NCI-H2227 (cell line): ENCODE results near the gene OR5A1.
"Not testable (repeated sequence)": the region's sequence is repeated elsewhere in the genome, so short reads cannot be mapped to it uniquely, and the experiment has no call there.

Experiments used
- DNase-seq: peaks from one replicate; lab custom pipeline; 2025; ENCODE audit not compliant: unreplicated experiment; lab: John Stamatoyannopoulos, UW

OR5A1 gene

DNA sequence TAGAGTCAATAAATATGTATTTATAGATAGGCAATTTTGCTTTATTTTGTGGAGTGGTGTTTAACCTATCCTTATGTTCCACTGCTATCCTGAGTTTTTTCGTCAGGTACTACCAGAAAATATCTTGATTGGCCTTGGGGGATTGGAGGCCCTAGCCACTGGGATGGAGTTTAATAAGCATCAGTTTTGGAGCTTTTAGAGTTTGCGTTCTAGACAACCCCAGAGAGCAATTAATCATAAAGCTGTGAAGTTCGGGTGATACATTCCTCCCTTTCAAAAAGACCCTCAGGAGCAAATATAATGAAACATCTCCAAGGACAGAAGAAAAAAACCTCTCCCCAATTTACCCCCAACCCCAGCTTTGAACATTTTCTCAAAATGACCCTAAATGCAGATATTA is at the start of gene OR5A1:
Gene OR5A1, plus strand, starts transcription at position 301 of the 400 bp plus-strand sequence. CDS start 6,700 bp downstream, outside the sequence.
- DNase-seq = no peak

- DNase-seq = no peak
These were observed 42.1 kb upstream of the OR5A1 start for GRCh38 chr11:59394186-59394585.

DNA sequence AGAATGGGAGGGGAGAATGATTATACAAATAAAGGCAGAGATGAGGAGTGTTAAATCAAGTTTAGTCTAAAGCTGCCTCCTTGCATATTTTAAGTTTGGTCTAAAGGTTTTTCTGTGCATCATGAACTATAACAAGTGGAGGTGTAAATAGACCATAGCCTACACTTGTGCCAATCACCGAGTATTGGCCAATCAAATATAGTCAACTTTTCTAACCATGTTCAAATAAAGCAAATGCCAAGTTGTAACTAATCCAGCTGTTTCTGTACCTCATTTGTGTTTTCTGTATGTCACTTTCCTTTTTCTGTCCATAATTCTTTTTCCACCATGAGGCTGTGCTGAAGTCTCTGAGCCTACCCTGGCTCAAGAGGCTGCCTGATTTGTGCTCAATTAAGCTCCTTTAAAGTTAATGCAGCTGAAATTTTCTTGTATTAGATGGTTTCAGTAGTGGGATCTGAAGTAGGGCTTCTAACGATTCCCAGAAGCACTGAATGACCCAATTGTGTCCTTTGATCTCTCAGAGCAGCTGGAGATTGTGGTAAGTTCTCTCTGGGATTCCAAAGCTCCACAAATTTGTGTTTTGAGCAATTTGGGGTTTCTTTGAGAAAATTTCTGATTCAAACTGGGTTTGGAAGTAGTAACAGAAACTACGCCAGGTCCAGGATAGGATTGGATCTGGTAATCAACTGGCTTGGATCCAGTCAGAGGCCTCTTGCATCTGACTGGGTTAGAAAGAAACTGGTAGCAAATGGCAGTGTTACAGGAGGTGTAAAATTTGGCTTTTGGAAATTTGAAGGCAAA is 35.6 kb upstream of the OR5A1 start:
- DNase-seq = no peak

GRCh38 chr11:59401262-59401552 is 35.1 kb upstream of the OR5A1 start:
- DNase-seq = no peak

DNA sequence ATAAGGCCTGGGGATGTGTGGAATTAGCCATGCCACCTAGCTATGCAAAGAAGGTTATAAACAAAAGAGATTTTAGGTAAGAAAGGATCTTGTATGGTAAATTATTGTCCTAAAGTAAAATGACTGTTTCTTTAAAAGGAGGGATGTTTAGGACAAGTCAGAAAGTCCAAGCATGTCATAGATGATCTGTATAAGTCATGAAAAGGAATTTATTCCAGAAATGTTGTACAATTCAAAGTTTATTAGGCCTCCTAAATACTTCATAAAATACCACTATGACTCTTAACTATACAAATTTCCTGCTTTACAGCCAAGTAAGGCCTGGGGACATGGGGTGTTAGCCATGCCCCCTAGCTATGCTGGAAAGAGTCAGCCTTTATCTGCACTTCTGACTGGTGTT is 32.7 kb upstream of the OR5A1 start:
- no peak for DNase-seq

DNA sequence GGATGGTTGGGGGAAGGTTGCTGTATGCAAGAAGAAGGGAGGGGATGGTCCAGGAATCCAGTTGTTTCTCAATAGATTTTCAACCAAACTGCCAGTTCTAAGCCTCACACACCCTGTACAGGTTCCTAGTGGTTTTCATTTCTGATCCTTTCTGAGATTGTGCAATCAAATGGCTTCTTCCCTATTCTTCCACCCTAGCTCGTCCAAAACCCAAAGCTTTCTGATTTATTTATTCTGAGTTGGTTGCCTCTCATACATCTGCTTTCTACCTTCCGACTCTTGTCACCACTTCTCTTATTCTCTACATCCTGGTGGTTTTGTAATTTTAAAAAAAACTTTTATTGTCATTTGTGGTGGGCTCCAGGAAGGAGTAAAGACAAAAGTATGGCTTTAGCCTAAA is 22.6 kb upstream of the OR5A1 start:
- DNase-seq = no peak

DNA sequence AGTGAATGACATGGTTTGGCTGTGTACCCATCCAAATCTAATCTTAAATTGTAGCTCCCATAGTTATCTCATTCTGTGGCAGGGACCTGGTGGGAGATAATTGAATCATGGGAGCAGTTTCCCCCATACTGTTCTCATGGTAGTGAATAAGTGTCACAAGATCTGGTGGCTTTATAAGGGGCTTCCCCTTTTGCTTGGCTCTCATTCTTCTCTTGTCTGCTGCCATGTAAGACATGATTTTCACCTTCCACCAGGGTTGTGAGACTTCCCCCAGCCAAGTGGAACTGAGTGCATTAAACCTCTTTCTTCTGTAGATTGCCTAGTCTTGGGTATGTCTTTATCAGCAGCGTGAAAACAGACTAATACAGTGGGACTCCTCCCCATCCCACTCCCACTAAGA is 21.2 kb upstream of the OR5A1 start:
- no peak for DNase-seq

- no peak for DNase-seq
These were observed 19.7 kb upstream of the OR5A1 start for GRCh38 chr11:59416613-59417012.

- no peak for DNase-seq
These were observed 19.2 kb upstream of the OR5A1 start for GRCh38 chr11:59417023-59417422.

DNA sequence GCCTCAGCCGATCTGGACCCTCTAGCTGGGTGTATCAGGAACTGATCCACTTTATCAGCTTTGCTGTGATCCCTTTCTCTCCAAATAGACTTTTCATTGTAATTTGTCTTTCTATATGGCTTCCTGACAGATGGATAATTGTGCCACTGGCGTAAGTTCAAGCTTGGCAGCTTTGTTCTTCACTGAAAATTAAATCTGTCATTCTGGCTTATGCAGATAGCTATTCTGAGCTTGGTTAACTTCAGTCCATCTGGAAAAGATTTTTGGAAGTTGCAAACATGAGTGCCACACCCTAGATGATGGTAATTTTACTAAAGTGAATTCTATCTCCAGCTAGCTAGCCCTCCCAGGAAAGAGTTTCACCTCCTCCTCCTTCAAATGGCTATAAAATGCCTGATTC is 18.1 kb upstream of the OR5A1 start:
- no peak for DNase-seq

- no peak for DNase-seq
These were observed 12.4 kb upstream of the OR5A1 start for GRCh38 chr11:59423835-59424234.

DNA sequence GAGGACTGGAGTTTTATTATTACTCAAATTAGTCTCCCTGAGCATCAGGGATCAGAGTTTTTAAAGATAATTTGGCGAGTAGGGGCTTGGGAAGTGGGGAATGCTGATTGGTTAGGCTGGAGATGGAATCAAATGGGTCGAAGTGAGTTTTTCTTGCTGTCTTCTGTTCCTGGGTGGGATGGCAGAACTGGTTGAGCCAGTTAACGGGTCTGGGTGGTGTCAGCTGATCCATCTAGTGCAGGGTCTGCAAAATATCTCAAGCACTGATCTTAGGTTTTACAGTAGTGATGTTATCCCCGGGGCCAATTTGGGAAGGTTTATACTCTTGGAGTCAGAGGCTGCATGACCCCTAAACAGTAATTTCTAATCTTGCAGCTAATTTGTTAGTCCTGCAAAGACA is 11.1 kb upstream of the OR5A1 start:
- DNase-seq = no peak

DNA sequence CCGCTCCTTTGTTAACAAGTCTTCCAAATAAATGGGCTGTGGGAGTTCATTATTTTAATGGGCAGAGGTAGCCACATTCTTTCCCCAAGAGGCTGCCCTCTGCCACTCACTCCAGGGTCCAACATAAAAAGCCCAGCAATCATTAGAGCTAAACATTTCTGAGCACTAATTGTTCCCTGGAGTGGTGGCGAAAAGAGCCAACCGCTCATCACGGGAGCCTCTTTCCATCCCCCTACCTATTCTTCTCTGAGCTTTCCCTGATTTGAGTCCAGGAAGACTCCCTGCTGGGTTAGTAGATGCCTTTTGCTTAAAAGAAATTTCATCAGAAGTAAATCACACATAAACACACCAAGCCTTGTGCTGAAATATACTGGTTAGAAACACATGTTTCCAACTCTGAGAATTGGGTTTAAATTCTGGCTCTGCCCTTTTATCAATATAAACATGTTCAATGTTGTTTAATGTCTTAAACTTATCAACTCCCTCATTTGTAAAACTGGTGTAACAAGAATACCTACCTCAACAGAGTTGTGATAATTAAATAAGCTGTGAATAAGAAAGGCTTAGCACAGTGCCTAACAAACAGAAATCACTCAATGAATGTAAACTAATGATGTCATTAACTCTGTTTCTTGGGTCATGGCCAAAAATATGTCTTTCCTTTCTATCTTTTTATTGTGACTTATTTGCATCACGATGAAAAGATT is 9.8 kb upstream of the OR5A1 start, which contains the start of gene OR5A2:
Gene OR5A2, minus strand, starts transcription at position 53 of the 707 bp plus-strand sequence. CDS start 3,460 bp downstream, outside the sequence.
- DNase-seq = no peak

DNA sequence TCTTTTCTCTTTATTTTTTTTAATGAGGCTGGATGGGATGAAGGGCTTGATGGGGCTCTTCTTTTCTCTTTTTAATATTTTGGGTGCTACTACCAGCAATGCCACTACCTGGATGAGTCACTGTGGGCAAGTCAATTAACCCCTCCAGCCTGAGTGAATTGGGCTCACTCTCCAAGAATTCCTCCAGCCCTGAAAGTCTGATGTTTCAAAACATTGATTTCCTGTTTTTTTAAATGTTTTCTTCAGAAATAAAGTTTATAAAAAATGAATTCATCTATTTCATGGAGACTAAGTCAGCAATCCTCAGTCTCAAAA is 9.2 kb upstream of the OR5A1 start:
- DNase-seq = no peak

GRCh38 chr11:59429924-59430516 is 6.2 kb upstream of the OR5A1 start:
- peak; percentile 8 for DNase-seq

- DNase-seq = no peak
These were observed 1.5 kb downstream of the OR5A1 start for GRCh38 chr11:59437770-59438169.

- DNase-seq = not testable (repeated sequence)
These were observed 9.4 kb downstream of the OR5A1 start for GRCh38 chr11:59445624-59446023.

DNA sequence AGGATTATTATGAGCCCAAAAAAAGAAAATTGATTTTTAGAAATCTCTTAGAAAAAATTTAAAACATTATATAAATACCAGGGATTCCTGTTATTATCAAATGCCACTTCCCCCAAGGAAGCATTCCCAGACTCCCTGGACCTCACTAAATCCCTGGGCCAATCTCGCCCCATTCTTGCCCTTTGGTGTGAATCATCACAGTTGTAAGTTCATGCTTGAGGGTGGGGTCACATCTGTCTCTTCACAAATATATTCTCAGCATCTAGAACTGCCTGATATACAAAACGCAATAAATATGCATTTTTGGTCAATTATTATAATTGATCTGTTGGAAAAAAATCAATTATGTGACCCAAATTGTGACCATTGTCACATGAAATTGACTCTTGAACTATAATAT is 12.2 kb downstream of the OR5A1 start:
- DNase-seq = no peak

DNA sequence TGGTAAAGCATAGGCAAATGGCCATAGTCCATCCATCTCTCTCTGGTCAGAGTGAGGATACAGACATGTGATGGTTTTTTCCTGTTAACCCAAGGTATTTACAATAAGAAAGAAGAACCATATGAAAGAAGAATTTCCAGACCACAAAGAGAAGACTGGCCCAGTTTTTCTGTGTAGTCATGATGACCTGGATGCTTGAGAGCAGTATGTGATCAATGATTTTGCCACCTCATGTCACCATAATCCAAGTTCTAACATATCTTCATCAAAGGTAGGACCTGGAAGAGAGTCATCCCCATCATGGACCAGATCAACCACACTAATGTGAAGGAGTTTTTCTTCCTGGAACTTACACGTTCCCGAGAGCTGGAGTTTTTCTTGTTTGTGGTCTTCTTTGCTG is 20.4 kb downstream of the OR5A1 start, which contains the start of gene OR4D6:
Gene OR4D6, plus strand, starts transcription at position 301 of the 400 bp plus-strand sequence. Its CDS starts 0 bp downstream, at position 301.
- DNase-seq = no peak

DNA sequence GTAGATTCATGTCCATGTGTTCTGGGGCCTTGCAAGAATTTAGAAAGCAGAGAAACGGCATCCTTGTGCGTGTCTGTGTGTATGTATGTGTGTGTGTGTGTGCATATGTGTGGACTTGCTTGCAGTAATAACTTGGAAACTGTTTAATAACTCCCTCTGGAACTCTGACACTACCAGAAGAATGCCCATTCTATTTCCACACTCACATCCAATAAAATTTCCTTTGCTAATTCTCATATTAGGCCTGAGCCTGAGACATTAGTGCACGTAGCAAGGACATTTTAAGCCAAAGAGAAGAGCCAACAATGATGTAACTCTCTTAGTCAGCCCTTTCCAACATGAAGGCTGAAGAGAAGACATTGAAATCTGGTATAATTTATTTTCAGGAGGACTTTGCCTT is 23.6 kb downstream of the OR5A1 start:
- no peak for DNase-seq

DNA sequence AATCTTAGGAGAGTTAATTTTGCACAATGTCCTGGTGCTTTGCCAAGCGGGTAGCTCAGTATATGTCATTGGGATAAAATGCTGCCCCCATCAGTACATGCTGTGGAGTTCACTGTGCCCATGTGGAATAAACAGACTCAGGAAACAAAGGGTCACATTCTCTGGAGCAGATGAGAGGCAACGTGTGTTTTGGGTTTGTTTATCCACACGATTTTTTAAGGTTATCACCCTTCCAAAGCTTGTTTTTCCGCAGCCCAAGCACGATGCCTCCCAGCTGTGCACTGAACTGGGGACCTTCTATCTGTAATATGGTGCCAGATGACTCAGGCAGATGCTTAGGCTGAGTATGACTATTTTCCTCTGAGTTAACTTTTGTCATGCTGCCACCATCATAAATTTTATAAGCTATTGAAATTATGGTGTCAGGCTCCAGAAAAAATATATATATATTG is 26.9 kb downstream of the OR5A1 start:
- DNase-seq = no peak

DNA sequence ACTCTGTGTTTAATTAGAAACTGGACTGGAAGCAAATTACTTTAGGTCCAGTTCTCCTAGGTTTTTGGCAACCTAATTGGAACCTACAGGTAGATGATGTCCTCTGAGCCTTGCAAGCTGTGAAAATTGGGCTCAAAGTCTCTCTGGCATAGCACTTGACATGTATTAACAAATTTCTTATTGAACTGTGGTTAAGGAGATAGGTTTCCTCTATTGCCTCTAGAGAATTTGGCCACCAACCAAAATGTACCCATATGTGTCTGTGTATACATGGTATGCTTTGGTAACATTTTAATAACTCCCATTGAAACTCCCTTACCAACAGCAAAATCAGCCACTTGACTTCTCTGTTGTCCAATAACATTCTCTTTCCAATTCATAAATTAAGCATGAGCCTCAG is 36.7 kb downstream of the OR5A1 start, which contains the start of gene OR4D10:
Gene OR4D10, plus strand, starts transcription at position 301 of the 400 bp plus-strand sequence. CDS start 4,115 bp downstream, outside the sequence.
- no peak for DNase-seq
